GM18517 (cell line): Measurements from ENCODE around the gene CHRNA9.
"Not testable (repeated sequence)": the region's sequence is repeated elsewhere in the genome, so short reads cannot be mapped to it uniquely, and the experiment has no call there.

Experiments used
- ATAC-seq: cut with Tn5 transposase; IDR thresholded peaks from one replicate; pipeline ENCODE4 v1.9.1; 2021; ENCODE audit warnings: mild to moderate bottlenecking, moderate library complexity; ENCODE audit not compliant: unreplicated experiment

Gene CHRNA9

GRCh38 chr4:40378619-40379018 is 43.5 kb downstream of the CHRNA9 start:
- no peak for ATAC-seq

- ATAC-seq = no peak
Measured at GRCh38 chr4:40379248-40379647, 44.1 kb downstream of the CHRNA9 start.

- ATAC-seq = no peak
Measured at GRCh38 chr4:40380647-40381046, 45.5 kb downstream of the CHRNA9 start.

GRCh38 chr4:40388239-40388638 is 53.1 kb downstream of the CHRNA9 start:
- ATAC-seq = no peak

- no peak for ATAC-seq
Measured at GRCh38 chr4:40389986-40390385, 54.9 kb downstream of the CHRNA9 start.

GRCh38 chr4:40392241-40392640 is 57.1 kb downstream of the CHRNA9 start:
- not testable (repeated sequence) for ATAC-seq

GRCh38 chr4:40394236-40394635 is 59.1 kb downstream of the CHRNA9 start:
- no peak for ATAC-seq

GRCh38 chr4:40395166-40395900 is 60.2 kb downstream of the CHRNA9 start:
- no peak for ATAC-seq

- ATAC-seq = no peak
Measured at GRCh38 chr4:40395908-40396793, 61.0 kb downstream of the CHRNA9 start.

GRCh38 chr4:40399578-40399977 is 64.4 kb downstream of the CHRNA9 start:
- no peak for ATAC-seq

GRCh38 chr4:40401096-40401495 is 66.0 kb downstream of the CHRNA9 start:
- ATAC-seq = no peak

GRCh38 chr4:40401631-40402030 is 66.5 kb downstream of the CHRNA9 start:
- no peak for ATAC-seq

GRCh38 chr4:40402556-40402955 is 67.4 kb downstream of the CHRNA9 start:
- ATAC-seq = no peak

- ATAC-seq = no peak
Measured at GRCh38 chr4:40403081-40403480, 67.9 kb downstream of the CHRNA9 start.
